NAMALWA (cell line): ENCODE results near the gene NOL3.

Source experiments
- DNase-seq: peaks from one replicate; pipeline ENCODE4 v3.0.0-alpha.2; 2015; ENCODE audit warnings: low spot score

NOL3 gene

GRCh38 chr16:67190041-67190440 is 19.7 kb downstream of the NOL3 start, which contains the start of gene EXOC3L1:
TSS of gene EXOC3L1 (minus strand) at chr16:67190136. CDS start at chr16:67189676, 460 bp downstream.
- no peak for DNase-seq

DNA sequence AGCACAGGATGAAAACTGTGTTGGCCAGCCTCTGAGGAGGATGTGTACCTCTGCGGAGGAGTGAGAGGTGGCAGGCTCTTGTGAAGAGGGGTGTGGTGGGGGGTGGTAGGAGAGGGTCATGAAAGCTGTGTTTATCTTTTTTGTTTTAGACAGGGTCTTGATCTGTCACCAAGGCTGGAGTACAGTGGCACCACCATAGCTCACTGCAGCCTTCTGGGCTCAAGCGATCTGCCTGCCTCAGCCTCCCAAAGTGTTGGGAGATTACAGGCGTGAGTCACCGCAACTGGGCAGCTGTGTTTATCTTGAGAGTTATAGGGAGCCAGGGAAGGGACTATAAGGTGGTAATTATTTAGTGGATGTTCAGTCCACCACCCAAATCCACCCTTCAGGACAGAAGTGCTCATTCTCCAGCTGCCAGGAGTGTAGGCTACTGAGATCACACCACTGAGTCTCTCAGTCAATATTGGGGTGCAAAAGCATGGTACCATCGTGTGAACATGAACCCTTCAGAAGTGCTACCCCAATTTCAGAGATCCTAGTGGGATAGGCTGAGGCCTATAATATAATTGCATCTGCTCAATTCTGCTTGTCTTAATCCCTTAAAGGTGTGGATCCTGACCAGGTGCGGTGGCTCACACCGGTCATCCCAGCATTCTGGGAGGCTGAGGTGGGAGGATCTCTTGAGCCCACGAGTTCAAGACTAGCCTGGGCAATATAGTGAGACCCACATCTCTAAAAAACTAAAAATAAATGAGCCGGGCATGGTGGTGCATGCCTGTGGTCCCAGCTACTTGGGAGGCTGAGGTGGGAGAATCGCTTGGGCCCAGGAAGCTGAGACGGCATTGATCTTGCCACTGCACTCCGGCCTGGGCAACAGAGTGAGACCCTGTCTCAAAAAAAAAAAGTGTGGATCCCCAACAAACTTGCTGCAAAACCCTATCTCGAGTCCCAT is 20.4 kb downstream of the NOL3 start:
- no peak for DNase-seq

DNA sequence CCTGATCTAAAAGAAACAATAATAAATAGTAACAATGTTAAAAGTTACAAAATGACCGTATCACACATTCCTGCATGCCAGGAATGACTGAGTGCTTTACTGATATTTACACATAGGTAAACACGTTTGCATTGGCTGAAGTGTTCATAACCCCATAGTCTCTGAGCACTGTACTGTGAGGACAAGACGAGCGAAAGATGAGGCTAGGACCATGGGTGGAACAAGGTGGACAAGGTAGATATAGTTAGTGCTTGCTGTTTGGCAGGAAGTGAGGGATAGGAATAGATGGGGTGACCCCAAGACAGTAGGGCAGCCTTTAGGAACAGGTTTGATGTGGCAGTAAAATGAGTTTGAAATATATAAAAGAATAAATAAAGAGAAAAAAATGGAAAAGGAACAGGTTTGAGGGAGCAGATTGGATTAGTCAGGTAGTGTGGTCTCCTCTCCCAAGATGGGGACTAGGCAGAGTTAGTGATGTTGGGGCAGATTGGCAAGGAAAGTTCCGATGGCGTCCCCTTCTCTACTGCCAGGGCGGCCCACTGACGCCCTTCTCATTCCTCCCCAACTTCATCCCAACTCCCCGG is 21.2 kb downstream of the NOL3 start:
- no peak for DNase-seq

DNA sequence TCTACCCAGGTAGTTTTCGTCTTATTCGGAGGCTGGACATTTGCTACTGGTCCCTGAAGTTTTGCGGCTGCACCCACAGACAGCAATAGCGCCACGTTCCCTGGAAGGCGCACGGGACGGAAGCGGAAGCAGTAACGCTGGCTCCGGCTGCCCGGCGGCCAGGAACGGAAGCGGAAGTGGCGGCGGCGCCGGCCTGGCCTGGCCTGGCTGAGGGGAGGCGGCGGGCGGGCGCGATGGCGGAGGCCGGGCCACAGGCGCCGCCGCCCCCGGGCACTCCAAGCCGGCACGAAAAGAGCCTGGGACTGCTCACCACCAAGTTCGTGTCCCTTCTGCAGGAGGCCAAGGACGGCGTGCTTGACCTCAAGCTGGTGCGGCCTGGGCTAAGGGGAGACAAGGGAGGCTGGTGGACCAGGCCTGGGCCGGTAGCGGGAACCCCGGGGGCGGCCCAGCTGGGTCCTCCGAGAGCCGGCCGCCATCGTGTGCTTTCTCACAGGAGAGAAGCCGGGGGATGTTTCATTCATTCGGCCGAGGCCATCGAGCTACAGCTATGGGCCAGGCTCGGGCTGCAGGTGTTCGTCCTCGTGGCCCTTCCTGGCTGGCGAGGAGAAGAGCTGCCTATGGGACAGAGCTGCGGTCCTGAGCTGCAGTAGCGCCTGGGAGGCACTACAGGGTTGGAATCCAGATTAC is 21.8 kb downstream of the NOL3 start, which contains the start of gene E2F4:
Gene E2F4 (plus strand): TSS at position 161 of the 687 bp plus-strand sequence. CDS start 73 bp downstream, at position 234.
- peak; percentile 93 for DNase-seq

DNA sequence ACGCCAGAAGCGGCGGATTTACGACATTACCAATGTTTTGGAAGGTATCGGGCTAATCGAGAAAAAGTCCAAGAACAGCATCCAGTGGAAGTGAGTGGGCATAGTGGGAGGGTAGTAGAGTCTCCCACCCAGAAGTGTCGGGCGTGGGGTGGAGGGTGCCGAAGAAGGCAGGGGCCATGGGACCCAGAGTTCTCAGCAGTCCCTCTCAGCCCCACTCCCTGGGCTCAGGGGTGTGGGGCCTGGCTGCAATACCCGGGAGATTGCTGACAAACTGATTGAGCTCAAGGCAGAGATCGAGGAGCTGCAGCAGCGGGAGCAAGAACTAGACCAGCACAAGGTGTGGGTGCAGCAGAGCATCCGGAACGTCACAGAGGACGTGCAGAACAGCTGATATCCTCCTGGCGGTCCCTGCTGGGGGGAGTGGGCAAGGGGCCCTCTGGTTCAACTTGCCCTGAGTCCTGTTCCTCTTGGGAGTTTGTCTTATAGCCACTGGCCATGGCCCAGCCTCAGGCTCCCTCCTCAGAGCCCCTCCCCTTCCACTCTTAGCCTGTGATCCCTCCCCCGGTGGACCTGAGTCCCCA is 22.5 kb downstream of the NOL3 start:
- no peak for DNase-seq

DNA sequence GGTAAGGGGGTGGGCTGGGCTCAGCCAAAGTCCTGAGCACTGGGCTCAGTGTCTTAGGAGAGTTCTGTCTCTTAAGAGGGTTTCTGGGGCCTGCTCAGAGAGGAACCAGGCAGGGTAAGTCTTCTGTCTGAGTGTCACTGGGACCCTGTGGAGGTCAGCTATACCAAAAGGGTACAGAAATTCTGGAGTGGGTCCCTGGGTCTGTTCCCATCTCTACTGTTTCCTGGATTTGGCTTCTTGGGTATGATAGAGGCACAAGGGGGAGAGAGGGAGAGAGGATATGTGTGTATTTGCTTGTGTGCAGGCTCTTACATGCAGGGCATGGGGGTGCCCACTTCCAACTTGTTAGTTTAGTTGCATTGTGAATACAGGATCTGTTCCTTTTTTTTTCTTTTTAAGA is 23.2 kb downstream of the NOL3 start:
- no peak for DNase-seq

- no peak for DNase-seq
Observed at GRCh38 chr16:67194260-67194659, 23.9 kb downstream of the NOL3 start.

GRCh38 chr16:67195676-67196075 is 25.3 kb downstream of the NOL3 start:
- DNase-seq, result no peak

GRCh38 chr16:67196881-67197280 is 26.5 kb downstream of the NOL3 start:
- DNase-seq, result no peak

- no peak for DNase-seq
Observed at GRCh38 chr16:67197704-67198103, 27.4 kb downstream of the NOL3 start.

DNA sequence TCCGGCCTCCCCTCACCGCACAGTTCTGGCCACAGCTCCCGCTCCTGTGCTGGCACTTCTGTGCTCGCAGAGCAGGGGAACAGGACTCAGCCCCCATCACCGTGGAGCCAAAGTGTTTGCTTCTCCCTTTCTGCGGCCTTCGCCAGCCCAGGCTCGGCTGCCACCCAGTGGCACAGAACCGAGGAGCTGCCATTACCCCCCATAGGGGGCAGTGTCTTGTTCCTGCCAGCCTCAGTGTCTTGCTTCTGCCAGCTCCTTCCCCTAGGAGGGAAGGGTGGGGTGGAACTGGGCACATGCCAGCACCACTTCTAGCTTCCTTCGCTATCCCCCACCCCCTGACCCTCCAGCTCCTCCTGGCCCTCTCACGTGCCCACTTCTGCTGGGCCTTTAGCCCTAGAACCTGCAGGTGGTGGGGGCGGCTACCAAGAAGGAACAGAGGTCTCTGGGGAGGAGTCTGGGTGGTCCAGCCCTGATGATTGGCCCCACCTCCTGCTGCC is 27.9 kb downstream of the NOL3 start:
- peak; percentile 63 for DNase-seq

DNA sequence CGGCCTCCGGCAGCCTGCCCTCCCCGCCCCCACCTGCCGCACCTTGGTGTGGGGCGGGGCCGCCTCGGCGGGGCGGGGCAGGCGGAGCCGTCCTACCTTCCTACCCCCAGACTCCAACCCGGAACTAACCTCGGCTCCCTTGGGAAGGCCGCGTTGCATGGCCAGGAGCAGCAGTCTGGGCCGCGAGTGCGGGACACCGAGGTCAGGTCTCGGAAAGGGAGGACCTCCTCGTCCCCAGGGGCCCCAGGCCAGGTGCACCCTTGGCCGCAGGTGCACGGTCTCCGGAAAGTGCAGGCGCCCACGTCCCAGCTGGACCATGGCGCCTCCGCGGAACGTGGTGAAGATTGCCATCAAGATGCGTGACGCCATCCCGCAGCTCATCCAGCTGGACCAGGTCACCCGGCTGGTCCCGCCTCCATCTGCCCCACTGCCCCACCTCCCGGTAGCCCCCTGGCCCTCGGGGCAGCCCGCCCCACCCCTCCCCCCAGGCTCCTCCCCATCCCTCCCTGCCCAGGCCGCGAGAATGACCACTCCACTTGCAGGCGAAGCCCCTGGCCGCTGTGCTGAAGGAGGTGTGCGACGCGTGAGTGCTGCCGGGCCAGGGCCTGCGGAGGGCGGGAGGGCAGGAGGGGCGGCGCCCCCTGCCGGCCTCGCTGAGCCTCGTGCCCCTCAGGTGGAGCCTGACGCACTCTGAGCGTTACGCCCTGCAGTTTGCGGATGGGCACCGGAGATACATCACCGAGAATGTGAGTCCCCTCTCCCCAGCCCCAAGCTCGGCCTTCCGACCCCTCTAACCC is 28.9 kb downstream of the NOL3 start, which contains the start of gene ELMO3:
Gene ELMO3 (plus strand): TSS at position 121 of the 797 bp plus-strand sequence. CDS start 196 bp downstream, at position 317.
- no peak for DNase-seq

GRCh38 chr16:67199808-67200198 is 29.5 kb downstream of the NOL3 start:
- DNase-seq, result no peak

GRCh38 chr16:67200491-67200890 is 30.2 kb downstream of the NOL3 start:
- DNase-seq, result no peak

DNA sequence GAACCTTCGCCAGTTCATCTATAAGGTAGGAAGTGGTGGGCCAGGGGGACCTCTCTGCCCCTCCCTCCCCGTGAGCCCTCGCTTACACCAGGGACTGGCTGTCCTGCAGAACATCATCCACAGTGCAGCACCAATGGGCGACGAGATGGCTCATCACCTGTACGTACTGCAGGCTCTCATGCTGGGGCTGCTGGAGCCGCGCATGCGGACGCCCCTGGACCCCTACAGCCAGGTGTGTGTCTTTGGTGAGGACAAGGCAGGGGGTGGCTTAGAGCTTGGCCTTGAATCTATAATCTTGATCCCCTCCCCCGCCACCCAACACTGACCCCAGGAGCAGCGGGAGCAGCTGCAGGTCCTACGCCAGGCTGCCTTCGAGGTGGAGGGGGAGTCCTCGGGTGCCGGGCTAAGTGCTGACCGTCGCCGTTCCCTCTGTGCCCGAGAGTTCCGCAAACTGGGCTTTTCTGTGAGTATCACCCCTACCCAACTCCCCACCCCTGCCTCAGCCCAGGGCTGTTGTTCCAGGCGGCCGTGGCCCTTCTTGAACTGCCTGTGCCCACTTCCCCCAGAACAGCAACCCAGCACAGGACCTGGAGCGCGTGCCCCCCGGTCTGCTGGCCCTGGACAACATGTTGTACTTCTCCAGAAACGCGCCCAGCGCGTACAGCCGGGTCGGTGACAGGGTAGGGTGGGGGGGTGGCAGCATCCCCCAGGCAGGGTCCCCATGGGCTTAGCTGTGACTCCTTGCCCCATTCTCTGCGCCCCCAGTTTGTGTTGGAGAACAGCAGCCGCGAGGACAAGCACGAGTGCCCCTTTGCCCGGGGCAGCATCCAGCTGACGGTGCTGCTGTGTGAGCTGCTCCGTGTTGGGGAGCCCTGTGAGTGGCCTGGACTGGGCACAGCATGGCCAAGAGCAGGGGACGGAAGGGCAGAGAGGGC is 31.3 kb downstream of the NOL3 start:
- DNase-seq, result no peak

DNA sequence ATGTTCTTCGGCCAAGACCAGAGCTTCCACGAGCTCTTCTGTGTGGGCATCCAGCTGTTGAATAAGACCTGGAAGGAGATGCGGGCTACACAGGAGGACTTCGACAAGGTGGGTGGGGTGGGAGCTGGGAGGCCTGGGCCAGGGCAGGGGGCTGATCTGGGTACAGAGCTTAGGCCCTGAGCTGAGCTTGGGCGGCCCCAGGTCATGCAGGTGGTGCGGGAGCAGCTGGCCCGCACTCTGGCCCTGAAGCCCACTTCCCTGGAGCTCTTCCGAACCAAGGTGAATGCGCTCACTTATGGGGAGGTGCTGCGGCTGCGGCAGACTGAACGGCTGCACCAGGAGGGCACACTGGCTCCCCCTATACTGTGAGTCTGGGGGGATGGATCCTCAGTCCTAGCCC is 32.1 kb downstream of the NOL3 start:
- no peak for DNase-seq

GRCh38 chr16:67202956-67203493 is 32.7 kb downstream of the NOL3 start:
- DNase-seq, result no peak

DNA sequence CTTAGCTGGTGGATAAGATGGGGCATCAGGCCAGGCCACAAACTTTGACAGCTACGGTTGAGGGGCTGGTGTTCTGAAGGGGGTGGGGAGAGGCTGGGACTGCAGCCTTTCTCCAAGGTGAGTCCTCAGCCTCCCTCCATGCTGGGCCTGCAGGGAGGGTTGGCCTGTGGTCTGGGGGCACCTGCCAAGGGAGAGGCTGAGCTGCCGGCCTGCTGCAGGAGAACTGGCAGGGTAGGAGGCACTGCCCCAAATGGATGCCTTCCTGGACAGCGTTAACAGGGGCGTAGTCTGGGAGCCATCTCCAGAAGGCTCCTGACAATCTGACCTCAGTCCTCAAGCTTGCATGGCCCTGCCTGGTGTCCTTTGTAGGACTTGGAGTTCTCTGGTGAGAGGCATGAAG is 33.7 kb downstream of the NOL3 start:
- DNase-seq, result no peak

DNA sequence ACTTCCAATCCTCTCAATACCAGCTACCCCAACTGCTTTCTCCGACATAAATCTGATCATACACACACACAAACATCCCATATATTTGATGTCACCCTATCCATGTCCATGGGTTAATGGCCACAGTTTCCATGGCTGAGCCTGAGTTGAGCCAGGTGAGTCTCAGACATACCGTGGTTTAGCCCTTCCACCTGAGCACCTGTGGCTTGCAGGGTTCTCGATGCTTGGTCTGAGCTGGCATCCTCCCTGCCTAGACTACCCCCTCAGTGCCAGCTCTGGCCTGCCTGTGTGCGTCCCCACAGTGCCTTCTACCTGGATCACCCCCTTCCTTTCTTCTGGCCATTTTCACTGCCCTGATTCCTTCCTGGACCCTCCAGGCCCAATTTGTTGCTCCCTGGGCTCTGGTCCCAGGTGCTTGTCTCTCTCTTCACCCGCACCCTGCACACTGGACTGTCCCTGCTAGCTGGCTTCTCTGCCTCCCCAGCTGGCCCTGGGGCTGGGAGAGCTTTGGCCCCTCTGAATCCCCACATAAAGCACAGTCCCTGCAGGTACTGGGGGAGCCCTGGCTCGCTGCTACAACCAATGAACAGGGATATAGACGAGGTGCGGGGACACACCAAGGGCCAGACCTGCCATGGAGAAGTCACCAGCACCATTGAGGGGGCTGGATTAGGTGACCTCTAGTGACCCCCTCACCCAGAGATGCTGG is 35.9 kb downstream of the NOL3 start:
- DNase-seq, result no peak
